ENCODE data around the gene FNDC4.

Gene FNDC4

GRCh38 chr2:27492557-27492956 is 2.4 kb downstream of the FNDC4 start:
- no peak for DNase-seq

GRCh38 chr2:27489498-27490397 is 5.3 kb downstream of the FNDC4 start, which contains the start of gene IFT172:
Gene IFT172, minus strand, starts transcription at chr2:27489743. Its CDS starts 90 bp downstream, at chr2:27489653.
- peak; percentile 99 for DNase-seq

- no peak for DNase-seq
These were observed 5.9 kb downstream of the FNDC4 start for GRCh38 chr2:27489118-27489497.

- no peak for DNase-seq
These were observed 9.5 kb downstream of the FNDC4 start for GRCh38 chr2:27485496-27485895.

GRCh38 chr2:27471961-27472360 is 23.0 kb downstream of the FNDC4 start:
- DNase-seq = no peak

GRCh38 chr2:27464443-27464842 is 30.6 kb downstream of the FNDC4 start:
- DNase-seq = no peak

GRCh38 chr2:27461118-27461517 is 33.9 kb downstream of the FNDC4 start:
- DNase-seq = no peak

- DNase-seq = no peak
These were observed 41.0 kb downstream of the FNDC4 start for GRCh38 chr2:27453968-27454367.

GRCh38 chr2:27451095-27451494 is 43.9 kb downstream of the FNDC4 start:
- DNase-seq = no peak

- DNase-seq = no peak
These were observed 46.6 kb downstream of the FNDC4 start for GRCh38 chr2:27448381-27448780.

- DNase-seq = no peak
These were observed 48.9 kb downstream of the FNDC4 start for GRCh38 chr2:27446057-27446456.

GRCh38 chr2:27445615-27446014 is 49.4 kb downstream of the FNDC4 start:
- DNase-seq = no peak

GRCh38 chr2:27445155-27445554 is 49.8 kb downstream of the FNDC4 start:
- DNase-seq = no peak

- DNase-seq = no peak
These were observed 52.1 kb downstream of the FNDC4 start for GRCh38 chr2:27442920-27443282.

- DNase-seq = peak; percentile 53 to 56
These were observed 52.8 kb downstream of the FNDC4 start, which contains the start of gene KRTCAP3 for GRCh38 chr2:27441958-27442919. Gene KRTCAP3, plus strand, starts transcription at chr2:27442381. Its CDS starts 32 bp downstream, at chr2:27442413.

Data from activated CD4-positive, alpha-beta T cell treated with anti-CD3 and anti-CD28 coated beads for 4 hours (primary cell).